Measurements from ENCODE around the gene KCNN1. TPM values are rescaled to one million over a fixed set of nuclear protein-coding genes. Genes with fewer than 3 reads are reported as not detected.

Gene KCNN1
- total RNA-seq, 1 experiment from 2014 or later: 9.2 TPM

- H2AFZ ChIP-seq (ENCODE audit: low read length): no peak overlapping the region
- H2BK12ac ChIP-seq (ENCODE audit: insufficient read length, low read depth, low read length): no peak overlapping the region
- H3K4me1 ChIP-seq (ENCODE audit: insufficient read depth, low read length): no peaks in the 10 kb centered on the region
- H3K79me2 ChIP-seq (ENCODE audit: insufficient read depth, low read length): no peaks in the 10 kb centered on the region
- H3K9ac ChIP-seq (ENCODE audit: extremely low read depth, insufficient read length, low read length): no peak overlapping the region
- 0 out of 2 replicates have a peak overlapping the region, but pooled peaks have one; percentile 16 for H3K14ac ChIP-seq (ENCODE audit: insufficient read depth, low read length)
- no peaks in the 10 kb centered on the region for H3K9me3 ChIP-seq (ENCODE audit: control insufficient read depth, low read depth, low read length)
- no peak overlapping the region for H3K4ac ChIP-seq (ENCODE audit: low read depth, low read length)
- H4K91ac ChIP-seq (ENCODE audit: insufficient read length, low read depth, low read length): no peak overlapping the region
- no peaks in the 10 kb centered on the region for H4K20me1 ChIP-seq (ENCODE audit: control insufficient read depth, insufficient read depth, insufficient read length)
- no peaks in the 10 kb centered on the region; the same call in 1 of the 2 replicates for H3K27me3 ChIP-seq (ENCODE audit: insufficient read depth, low read length)
- peak overlapping the region; percentile 59 to 83 for H3K4me3 Mint-ChIP-seq
- peaks cover 6 to 13% of the 10 kb centered on the region in 2 experiments for H3K4me1 Mint-ChIP-seq
- no CpG with 5 or more reads among the region's 105 CpGs for WGBS (ENCODE audit: extremely low coverage, insufficient read length, low lambda C conversion rate)
- H3K79me1 ChIP-seq (ENCODE audit: insufficient read depth, low read depth, low read length, poor library complexity, severe bottlenecking): no peaks in the 10 kb centered on the region
- no peak overlapping the region for H2BK120ac ChIP-seq (ENCODE audit: low read depth, low read length, poor library complexity, severe bottlenecking)
- H3K9me3 Mint-ChIP-seq: no peaks in the 10 kb centered on the region
- peak; percentile 77 for DNase-seq
- H2BK20ac ChIP-seq (ENCODE audit: low read depth, low read length, poor library complexity, severe bottlenecking): no peak overlapping the region
- no peak overlapping the region for H4K5ac ChIP-seq (ENCODE audit: insufficient read length, low read depth, low read length)
- no peak overlapping the region for H3K27ac ChIP-seq (ENCODE audit: insufficient read length, low read depth, low read length)
- TF ChIP-seq CTCF (conservative IDR thresholded peaks at IDR 0.05): no peak
- H4K8ac ChIP-seq (replicated peaks; ENCODE audit: insufficient read length, low read depth, low read length): no peak overlapping the region
- H3K27me3 Mint-ChIP-seq (ENCODE audit: low read depth): peaks cover 33% of the 10 kb centered on the region
- no peak overlapping the region for H3K27ac Mint-ChIP-seq
- H3K36me3 Mint-ChIP-seq (ENCODE audit: insufficient read depth in 1 of 3, low read depth in 3 of 3): no peaks in the 10 kb centered on the region; a peak in 1 of 7 replicates
- no peak overlapping the region for H2BK5ac ChIP-seq (ENCODE audit: insufficient read length, low read length)
- H2AK5ac ChIP-seq (ENCODE audit: insufficient read length, low read length): no peak overlapping the region
- H2BK15ac ChIP-seq (ENCODE audit: low read depth, low read length): no peak overlapping the region
- no peak overlapping the region for H3K18ac ChIP-seq (ENCODE audit: insufficient read length, low read depth, low read length)
- no peak overlapping the region for H3K56ac ChIP-seq (ENCODE audit: insufficient read length, low read depth, low read length)
- H3K23ac ChIP-seq (ENCODE audit: insufficient read length, low read depth, low read length): no peak overlapping the region
- H3K23me2 ChIP-seq (ENCODE audit: insufficient read length, low read depth, low read length, poor library complexity, severe bottlenecking): peaks cover 11% of the 10 kb centered on the region
- H3T11ph ChIP-seq (ENCODE audit: low read length): no peak overlapping the region
- peak overlapping the region; percentile 26 for H3K4me2 ChIP-seq (ENCODE audit: insufficient read depth, insufficient read length, low read length)
Measured at GRCh38 chr19:18000915-18001776, 34.2 kb downstream of the KCNN1 start.

Data from H9 (cell line).